Measurements from ENCODE around the gene CACNA2D2. TPM values are rescaled to one million over a fixed set of nuclear protein-coding genes. Genes with fewer than 3 reads are reported as not detected.

The CACNA2D2 gene
- total and polyA plus RNA-seq, 2 of the 13 experiments (the other 11 are each of a cell fraction or from before 2014, with no cell fraction given), result not detected

GRCh38 chr3:50371133-50371685 lies 132.2 kb downstream of the CACNA2D2 start:
- no peak for FAIRE-seq
- 35% methylated on average over 2 of the region's 3 CpGs for WGBS (ENCODE audit: low lambda C conversion rate)
- BruUV-seq (replicated peaks), result no TSS peak
- H3K4me3 ChIP-seq (replicated peaks in 1 of 3; ENCODE audit: insufficient read depth in 1 of 3, low read depth in 2 of 3, low read length in 3 of 3), result no peak overlapping the region
- ChIA-PET POLR2A (no interaction called here), CTCF (ENCODE audit: low intra/inter-chr PET ratio, low total read pairs) (no interaction called here)
- H3K27me3 ChIP-seq (ENCODE audit: control insufficient read depth in 1 of 2, insufficient read depth in 2 of 2, low read length in 2 of 2), result peaks cover 15 to 67% of the 10 kb centered on the region in 2 experiments
- no peaks in the 10 kb centered on the region for H3K9me3 ChIP-seq (ENCODE audit: low read length)
- no peaks in the 10 kb centered on the region for H4K20me1 ChIP-seq (ENCODE audit: insufficient read depth, low read length)
- no peak overlapping the region for H2AFZ ChIP-seq (ENCODE audit: low read length)
- no peak overlapping the region for H3K9ac ChIP-seq (ENCODE audit: insufficient read depth, low read depth, low read length)
- no peak overlapping the region for H3K27ac ChIP-seq (ENCODE audit: extremely low read length, insufficient read depth, low read length)
- intact Hi-C loops (cut with micrococcal nuclease; ENCODE audit: unreplicated experiment), result loop anchor here (5.0 kb wide), 1 partner anchor 146 kb away; no protein-coding TSS in a partner anchor
- ATAC-seq, result no peak
- DNase-seq (ENCODE audit: low spot score), result no peak
- peaks cover 7% of the 10 kb centered on the region for H3K4me1 ChIP-seq (ENCODE audit: insufficient read depth, low read length)
- H3K36me3 ChIP-seq (replicated peaks in 1 of 2; ENCODE audit: control insufficient read depth in 1 of 2, insufficient read depth in 2 of 2, low read length in 2 of 2), result no peaks in the 10 kb centered on the region
- in situ Hi-C loops (cut with HindIII; ENCODE audit: extremely low pct_ligation_motif_present, low pct_unique_long_range_greater_than_20kb), result no loop called here
- no peaks in the 10 kb centered on the region for H3K79me2 ChIP-seq (ENCODE audit: insufficient read depth, low read length)
- H3K4me2 ChIP-seq (ENCODE audit: low read depth, low read length), result no peak overlapping the region
- TF ChIP-seq ESRRA (CRISPR knock-in tag; IDR thresholded peaks at IDR 0.05; ENCODE audit: low read depth), result no peak
- no peak for TF ChIP-seq HMGXB3 (CRISPR knock-in tag; IDR thresholded peaks at IDR 0.05; ENCODE audit: borderline replicate concordance)
- no peak for TF ChIP-seq SMC3 (IDR thresholded peaks at IDR 0.05; ENCODE audit: low read length)
- TF ChIP-seq DMAP1 (CRISPR knock-in tag; IDR thresholded peaks at IDR 0.05), result no peak
- no peak for TF ChIP-seq FOSL2 (CRISPR knock-in tag; IDR thresholded peaks at IDR 0.05)
- no peak for TF ChIP-seq PRDM10 (CRISPR knock-in tag; IDR thresholded peaks at IDR 0.05; ENCODE audit: low read depth)
- TF ChIP-seq ZNF17 (CRISPR knock-in tag; IDR thresholded peaks at IDR 0.05), result no peak
- TF ChIP-seq ZNF570 (CRISPR knock-in tag; IDR thresholded peaks at IDR 0.05; ENCODE audit: borderline replicate concordance), result no peak
- TF ChIP-seq IRF2 (CRISPR knock-in tag; IDR thresholded peaks at IDR 0.05), result no peak
- TF ChIP-seq, protein P1, sequence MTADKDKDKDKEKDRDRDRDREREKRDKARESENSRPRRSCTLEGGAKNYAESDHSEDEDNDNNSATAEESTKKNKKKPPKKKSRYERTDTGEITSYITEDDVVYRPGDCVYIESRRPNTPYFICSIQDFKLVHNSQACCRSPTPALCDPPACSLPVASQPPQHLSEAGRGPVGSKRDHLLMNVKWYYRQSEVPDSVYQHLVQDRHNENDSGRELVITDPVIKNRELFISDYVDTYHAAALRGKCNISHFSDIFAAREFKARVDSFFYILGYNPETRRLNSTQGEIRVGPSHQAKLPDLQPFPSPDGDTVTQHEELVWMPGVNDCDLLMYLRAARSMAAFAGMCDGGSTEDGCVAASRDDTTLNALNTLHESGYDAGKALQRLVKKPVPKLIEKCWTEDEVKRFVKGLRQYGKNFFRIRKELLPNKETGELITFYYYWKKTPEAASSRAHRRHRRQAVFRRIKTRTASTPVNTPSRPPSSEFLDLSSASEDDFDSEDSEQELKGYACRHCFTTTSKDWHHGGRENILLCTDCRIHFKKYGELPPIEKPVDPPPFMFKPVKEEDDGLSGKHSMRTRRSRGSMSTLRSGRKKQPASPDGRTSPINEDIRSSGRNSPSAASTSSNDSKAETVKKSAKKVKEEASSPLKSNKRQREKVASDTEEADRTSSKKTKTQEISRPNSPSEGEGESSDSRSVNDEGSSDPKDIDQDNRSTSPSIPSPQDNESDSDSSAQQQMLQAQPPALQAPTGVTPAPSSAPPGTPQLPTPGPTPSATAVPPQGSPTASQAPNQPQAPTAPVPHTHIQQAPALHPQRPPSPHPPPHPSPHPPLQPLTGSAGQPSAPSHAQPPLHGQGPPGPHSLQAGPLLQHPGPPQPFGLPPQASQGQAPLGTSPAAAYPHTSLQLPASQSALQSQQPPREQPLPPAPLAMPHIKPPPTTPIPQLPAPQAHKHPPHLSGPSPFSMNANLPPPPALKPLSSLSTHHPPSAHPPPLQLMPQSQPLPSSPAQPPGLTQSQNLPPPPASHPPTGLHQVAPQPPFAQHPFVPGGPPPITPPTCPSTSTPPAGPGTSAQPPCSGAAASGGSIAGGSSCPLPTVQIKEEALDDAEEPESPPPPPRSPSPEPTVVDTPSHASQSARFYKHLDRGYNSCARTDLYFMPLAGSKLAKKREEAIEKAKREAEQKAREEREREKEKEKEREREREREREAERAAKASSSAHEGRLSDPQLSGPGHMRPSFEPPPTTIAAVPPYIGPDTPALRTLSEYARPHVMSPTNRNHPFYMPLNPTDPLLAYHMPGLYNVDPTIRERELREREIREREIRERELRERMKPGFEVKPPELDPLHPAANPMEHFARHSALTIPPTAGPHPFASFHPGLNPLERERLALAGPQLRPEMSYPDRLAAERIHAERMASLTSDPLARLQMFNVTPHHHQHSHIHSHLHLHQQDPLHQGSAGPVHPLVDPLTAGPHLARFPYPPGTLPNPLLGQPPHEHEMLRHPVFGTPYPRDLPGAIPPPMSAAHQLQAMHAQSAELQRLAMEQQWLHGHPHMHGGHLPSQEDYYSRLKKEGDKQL (CRISPR knock-in tag; IDR thresholded peaks at IDR 0.05; ENCODE audit: low read depth), result no peak
- no peak for TF ChIP-seq HMGA1 (CRISPR knock-in tag; conservative IDR thresholded peaks at IDR 0.05)
- TF ChIP-seq ZKSCAN1 (IDR thresholded peaks at IDR 0.05; ENCODE audit: low read length), result no peak

Measured in HepG2 (cell line).